ENCODE measurements around the gene ASB16. TPM values are rescaled to one million over a fixed set of nuclear protein-coding genes. Genes with fewer than 3 reads are reported as not detected.
"Not testable (repeated sequence)": the region's sequence is repeated elsewhere in the genome, so short reads cannot be mapped to it uniquely, and the experiment has no call there.

ASB16 gene, protein sequence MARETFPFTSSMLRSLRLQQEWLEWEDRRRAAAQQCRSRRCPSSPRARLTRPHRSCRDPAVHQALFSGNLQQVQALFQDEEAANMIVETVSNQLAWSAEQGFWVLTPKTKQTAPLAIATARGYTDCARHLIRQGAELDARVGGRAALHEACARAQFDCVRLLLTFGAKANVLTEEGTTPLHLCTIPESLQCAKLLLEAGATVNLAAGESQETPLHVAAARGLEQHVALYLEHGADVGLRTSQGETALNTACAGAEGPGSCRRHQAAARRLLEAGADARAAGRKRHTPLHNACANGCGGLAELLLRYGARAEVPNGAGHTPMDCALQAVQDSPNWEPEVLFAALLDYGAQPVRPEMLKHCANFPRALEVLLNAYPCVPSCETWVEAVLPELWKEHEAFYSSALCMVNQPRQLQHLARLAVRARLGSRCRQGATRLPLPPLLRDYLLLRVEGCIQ
- total RNA-seq, result 18.0 TPM

DNA sequence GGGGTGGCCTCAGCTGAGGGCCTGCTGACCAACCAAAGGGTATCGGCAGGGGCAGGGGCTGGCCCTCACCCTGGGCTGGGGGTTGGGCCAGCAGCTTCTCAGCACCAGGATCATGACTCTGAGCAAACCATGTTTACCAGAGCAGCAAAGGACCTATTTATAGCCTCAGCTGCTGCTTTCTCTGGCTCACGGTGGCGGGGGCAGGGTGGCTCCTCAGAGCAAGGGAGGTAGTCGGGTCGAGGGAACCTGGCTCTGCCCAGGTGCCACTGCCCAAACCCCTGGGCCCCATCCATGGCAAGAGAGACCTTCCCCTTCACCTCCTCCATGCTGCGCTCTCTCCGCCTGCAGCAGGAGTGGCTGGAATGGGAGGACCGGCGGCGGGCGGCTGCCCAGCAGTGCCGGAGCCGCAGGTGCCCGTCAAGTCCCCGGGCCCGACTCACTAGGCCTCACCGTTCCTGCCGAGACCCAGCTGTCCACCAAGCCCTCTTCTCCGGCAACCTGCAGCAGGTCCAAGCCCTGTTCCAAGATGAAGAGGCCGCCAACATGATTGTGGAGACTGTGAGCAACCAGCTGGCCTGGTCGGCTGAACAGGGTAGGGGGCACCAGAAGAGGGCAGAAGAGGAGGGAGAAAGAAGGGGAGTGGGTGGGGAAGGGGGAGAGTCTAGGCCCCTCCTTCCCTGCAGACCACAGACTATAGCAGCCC, at the start of gene ASB16:
Gene ASB16, plus strand, starts transcription at position 206 of the 703 bp plus-strand sequence. Its CDS starts 86 bp downstream, at position 292.
- DNase-seq, result peak; percentile 76

DNA sequence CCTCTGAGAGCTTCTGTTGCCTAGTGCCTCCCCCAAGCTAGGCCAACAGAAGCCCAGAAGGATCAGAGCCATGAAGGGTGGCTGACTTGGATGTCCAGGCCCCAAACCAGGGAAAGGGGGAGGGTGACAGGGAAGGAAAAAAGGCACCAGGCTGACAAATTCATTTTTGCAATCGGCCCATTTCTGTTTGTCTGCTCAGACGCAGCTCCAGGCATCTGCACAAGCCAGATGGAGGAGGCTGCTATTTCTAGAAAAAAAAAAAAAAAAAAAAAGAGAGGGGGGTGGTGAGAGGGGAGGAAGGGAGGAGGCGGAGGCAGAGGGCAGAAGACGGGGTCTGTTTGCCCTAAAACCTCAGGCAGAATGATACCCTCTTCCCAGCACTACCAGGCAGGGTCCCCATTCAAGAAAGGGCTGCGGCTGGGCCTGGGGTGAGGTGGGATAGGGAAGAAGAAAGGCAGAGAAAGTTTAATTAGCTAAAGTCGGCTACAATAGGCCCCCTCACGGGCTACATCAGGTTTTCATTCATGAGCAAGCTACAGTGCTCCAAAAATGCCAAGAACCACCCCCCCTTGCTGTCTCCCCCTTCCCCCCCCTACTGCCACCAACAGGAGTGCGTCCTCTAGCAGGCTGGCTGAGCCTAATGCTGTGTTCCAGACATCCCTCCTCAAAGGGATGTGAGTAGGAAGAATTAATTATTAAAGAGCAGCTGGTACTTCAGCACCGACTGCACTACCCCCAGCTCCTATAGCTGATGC, 49.5 kb upstream of the ASB16 start:
- no peak for DNase-seq

DNA sequence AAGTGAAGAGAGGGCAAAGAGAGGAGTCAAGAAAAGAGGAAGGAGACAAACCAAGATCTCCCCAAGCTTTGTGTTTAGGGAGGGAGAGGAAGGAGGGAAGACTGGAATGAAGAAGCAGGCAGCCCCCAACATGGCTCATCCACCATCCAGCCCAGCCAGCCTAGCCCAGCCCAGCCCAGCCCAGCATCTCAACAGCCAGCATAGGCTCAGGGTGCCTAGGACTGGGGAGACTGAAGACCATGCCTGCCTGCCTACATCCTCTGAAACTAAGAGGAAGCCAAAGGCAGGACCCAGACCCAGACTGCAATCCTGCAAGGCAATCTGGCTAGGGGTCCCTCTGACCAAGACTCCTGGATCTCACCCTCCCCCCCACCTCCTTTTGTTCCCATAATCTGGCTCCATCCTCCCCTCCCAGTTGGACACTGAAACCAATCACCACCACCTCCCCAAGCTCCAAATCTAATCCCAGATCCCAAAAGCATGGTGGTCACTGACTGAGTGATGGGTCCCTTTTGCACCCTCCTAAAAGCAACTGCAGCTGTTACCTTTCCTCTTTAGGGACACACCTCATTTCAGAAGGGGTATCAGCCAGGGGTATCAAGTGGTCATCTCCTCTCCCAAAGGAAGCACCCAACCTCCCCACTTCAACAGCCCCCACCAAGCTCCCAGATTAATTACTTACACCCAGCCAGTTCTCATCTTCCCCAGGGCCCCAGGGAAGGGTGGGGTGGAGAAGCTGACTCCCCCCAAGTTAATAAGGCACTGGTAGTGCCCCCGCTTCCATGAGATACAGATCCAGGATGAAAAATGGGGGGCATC, 48.3 kb upstream of the ASB16 start:
- DNase-seq, result no peak

DNA sequence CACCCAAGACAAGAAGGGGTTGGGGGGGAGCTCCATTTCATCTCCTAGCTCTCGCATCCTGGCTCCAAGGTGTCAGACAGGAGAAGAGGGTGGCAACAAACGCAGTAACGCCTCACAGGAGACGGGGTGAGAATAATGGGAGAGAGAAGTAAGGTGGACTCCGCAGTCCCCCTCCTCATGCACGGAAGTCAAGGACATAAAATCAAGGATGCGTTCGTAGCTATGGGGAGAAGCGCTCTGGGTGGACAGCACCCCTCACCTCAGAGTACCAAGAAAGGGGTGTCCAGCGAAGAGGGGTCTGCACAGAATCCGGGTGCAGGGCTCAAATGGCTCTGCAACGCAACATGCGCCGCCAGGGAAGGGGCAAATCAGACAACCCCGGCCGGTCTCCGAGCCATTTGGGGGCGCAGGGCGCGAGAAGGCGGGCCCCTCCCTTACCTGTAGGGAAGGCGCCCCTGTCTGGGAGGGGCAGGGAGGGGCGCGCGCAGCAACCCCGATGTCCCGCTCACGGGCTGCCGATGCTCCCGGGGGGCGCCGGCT, 47.6 kb upstream of the ASB16 start:
- no peak for DNase-seq

DNA sequence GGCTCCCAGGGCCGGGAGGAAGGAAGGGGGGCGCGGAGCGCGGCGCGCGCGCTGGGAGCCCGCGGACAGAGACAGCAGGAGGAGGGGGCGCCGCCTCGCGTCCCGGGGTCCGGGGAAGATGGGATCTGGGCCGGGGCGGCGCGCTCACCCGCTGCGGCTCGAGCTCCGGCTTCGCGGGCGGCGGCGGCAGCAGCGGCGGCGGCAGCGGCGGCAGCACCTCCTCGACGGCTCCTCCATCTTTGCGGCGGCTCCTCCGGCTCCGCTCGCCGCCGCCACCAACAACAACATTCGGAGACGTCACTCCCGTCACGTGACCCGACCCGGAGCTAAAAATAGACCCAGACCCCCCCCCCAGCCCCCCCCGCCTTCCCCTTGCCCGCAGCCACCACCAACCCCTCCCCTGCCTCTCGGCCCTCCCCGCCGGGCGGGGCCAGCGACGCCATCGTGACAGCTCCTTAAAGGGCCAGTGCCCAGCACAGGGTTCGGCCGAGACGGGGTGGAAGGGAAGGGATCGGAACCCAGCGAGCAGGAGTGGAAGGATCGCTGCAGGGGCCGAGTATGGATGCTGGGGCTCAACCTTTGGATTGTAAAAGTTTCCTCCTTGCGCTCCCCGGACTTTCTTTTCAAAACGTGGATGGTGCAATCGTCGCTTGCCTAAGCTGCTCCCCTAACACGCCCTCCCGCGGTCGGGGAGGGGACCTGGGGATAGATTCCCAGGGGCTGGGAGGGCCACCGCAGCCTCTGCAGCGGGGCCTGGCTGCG, 47.0 kb upstream of the ASB16 start, which contains the start of gene HDAC5:
Gene HDAC5, minus strand, starts transcription at position 286 of the 762 bp plus-strand sequence. CDS start 6,126 bp downstream, outside the sequence.
- DNase-seq, result peak; percentile 98

DNA sequence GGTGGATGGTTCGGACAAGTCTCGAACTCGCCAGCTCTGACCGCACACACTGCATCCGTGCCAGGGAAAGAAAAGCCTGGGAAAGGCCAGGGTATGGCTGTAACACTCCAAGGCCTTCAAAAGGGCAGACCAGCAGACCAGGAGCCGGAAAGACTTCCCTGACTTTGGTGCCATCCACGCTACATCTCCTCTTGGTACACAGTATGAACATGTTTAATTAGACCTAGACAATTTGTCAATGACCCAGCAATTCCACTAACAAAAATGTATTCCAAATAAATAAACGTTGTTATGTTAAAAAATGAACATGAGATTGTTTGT, 46.4 kb upstream of the ASB16 start:
- no peak for DNase-seq

DNA sequence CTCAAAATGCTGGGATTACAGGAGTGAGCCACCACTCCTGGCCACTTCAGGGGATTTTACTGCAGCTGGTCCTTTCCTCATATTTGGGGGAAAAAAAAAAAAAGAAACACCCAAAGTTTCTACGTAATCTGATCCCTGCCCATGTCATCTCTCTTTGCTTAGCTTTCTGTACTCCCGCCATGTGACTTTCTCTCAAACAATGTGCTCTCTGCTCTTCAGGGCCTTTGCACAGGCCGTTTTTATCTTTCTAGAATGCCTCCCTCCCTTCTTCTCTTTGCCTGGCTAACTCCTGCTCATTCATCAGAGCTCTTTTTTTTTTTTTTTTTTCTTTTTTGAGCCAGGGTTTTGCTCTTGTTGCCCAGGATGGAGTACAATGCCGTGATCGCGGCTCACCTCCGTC, 42.1 kb upstream of the ASB16 start:
- no peak for DNase-seq

DNA sequence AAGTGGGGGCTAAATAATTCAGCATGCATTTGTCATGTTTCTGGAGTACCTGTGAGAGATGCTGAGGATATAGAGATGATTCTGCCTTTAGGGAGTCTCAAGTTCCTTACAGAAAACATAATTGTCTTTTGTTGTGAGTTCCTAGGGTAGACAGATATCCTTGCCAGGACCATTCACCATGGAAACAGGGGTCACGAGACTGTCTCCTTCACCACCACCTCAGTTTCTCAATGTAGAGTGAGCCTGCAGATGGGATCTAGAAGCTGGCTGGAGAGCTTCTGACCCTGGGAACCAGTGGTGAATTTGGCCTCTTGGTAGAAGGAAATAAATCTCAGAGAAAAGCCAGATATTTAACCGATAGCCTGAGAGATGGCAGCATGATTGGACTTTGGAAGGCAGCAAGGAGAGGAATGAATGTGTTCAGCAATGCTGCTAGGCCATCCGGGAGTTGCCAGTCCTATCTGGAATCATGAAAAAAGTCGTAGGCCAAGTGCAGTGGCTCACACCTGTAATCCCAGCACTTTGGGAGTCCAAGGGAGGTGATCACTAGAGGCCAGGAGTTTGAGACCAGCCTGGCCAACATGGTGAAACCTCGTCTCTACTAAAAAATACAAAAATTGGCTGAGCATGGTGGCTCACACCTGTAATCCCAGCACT, 39.7 kb upstream of the ASB16 start:
- DNase-seq, result no peak

DNA sequence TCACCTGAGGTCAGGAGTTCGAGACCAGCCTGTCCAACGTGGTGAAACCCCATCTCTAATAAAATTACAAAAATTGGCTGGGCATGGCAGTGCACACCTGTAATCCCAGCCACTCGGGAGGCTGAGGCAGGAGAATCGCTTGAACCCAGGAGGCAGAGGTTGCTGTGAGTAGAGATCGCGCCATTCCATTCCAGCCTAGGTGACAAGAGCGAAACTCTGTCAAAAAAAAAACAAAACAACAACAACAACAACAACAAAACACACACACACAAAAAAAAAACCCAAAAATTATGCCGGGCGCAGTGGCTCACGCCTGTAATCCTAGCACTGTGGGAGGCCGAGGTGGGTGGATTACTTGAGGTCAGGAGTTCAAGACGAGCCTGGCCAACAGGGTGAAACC, 39.1 kb upstream of the ASB16 start:
- not testable (repeated sequence) for DNase-seq

DNA sequence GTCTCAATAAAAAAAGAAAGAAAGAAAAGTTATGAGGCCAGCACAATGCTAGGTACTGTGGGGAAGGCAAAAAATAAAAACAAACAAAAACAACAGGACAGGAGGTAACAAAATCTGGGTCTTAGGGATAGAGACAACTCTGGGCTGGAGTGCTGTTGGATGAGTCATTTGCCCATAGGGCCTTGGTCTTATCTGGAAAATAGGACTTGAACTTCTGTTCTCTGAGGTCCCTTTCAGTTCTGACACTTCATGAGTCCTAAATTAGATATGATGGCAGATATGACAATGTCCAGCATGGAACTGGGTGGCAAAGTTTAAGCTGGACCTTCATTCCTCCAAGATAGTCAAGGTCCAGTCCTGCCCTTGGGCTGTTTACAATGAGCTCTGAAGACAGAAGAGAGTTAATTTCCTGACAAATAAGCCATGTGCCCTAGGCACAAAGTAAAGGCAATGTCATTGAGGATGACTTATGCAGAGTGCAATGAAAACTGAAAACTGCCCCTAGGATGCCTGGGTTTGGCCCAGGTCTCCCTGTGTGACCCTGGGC, 38.2 kb upstream of the ASB16 start:
- DNase-seq, result no peak

DNA sequence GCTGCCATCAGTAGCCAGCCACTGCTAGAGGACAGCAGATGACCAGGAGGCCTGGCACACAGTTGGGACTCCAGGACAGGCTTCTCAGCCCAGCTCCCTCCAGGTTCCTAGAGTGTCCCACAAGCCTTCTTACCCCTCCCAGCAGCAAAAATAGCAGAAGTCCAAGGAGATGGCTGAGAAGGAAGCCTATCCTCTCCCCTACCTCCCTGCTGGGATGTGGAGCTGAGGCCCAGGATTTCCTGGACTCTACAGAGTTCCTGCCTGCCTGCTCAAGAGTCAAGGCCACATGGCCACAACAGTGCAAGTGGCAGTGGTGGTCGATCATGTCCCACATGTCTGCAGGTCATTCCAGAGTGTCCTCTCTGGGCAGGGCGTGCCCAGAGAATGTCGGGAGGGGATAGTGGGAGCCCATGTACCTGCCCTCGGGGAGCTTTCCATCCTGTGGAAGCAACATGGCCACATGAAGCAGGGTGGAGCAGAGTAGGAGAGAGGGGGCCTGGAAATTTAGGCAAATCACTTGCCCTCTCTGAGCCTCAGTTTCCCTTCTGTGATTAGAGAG, 36.5 kb upstream of the ASB16 start:
- DNase-seq, result no peak

DNA sequence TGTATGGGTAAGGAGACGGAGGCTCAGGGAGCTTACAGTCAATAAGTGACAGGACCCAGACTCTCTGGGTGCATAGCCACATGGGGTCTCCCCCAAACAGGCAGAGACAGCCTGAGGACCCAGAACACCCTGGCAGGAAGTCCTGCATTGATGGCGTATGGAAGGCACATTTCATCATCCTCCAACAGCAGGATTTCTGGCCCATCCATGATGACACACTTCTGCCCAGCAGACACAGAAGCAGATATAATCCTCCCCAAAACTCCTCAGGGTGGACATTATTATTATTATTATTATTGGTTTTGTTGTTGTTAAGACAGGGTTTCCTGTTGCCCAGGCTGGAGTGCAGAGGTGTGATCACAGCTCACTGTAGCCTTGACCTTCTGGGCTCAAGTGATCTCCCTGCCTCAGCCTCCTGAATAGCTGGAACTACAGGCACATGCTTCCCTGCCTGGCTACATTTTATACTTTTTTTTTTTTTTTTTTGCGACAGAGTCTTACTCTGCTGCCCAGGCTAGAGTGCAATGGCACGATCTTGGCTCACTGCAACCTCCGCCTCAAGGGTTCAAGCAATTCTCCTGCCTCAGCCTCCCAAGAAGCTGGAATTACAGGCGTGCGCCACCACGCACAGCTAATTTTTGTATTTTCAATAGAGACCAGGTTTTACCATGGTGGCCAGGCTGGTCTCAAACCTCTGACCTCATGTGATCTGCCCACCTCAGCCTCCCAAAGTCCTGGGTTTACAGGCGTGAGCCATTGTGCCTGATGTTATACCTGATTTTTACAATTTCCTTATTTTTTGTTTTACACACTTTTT, 35.5 kb upstream of the ASB16 start:
- no peak for DNase-seq

DNA sequence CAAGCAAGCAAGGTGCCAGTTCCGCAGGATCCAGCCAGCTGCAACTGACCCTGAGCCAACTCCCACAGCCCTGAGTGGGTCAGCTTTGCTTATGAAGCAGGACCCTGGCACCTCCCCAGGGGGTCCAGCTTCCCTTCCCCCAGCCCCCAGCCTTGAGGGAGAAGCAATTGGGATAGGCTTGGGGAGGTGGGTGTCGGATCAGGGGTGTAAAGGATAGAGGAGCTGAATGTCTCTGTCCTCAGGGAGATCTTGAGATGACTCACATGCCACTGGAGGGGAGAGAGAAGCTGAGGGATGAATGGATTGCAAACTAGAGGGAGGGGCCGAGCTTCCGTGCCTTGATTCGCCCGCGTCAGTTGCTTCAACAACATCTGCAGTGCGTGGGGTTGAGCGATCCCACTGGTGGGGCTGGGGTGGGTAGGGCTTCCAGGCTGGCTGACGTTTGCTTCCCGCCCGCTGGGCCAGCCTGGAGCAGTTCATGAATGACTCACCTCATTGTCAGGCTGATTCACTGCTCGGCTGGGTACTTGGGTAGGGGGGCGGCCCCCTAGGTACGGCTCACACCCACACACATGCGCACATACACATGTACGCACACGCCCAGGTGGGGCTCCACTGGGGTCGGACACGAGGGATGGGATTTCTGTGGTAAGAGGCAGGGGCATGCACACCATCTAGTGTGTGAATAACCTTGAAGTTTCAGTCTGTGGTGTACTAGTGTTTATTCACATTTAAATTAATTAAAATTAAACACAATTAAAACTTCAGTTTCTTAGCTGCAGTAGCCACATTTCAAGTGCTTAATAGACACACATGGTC, 32.4 kb upstream of the ASB16 start:
- peak; percentile 87 for DNase-seq

DNA sequence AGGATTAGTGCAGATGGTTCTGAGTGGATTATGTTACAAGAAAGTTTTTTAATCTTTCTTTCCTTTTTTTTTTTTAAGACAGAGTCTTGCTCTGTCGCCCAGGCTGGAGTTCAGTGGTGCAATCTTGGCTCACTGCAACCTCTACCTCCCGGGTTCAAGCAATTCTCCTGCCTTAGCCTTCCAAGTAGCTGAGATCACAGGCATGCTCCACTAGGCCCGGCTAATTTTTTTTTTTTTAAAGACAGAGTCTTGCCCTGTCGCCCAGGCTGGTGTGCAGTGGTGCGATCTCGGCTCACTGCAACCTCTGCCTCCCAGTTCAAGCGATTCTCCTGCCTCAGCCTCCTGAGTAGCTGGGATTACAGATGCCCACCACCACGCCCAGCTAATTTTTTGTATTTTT, 26.6 kb upstream of the ASB16 start:
- DNase-seq, result not testable (repeated sequence)

DNA sequence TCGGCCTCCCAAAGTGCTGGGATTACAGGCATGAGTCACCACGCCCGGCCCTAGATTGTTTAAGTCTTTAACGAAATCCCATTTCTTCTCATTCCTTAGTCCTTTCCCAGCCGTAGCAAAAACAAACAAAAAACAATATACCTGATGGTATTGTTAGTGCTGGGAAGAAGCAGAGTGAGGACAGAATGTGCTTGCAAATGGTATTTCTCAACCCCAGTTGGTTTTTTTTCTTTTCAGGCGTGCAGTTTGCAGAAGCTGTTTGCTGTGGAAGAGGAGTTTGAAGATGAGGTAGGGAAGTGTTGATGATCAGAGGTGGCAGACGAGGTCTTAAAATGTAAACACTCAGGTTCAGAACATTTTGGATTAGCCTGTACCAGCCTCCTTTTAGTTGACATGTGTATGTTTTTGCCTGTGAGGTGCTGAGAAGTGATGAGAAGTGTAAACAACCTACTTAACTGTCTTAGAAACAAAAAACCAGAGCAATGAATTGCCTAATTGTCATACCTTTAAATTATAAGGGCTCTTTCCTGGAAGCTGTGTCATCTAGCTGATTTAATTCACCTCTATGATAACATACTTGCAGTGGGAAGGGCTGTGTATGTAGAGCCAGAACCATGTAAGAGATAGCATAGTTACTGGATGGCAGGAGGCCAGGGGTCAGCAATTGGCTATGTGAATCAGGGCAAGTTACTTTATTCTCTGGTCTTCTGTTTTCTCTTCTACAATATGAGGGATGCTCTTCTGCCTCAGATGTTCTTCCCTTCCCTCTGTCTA, 25.4 kb upstream of the ASB16 start:
- no peak for DNase-seq

DNA sequence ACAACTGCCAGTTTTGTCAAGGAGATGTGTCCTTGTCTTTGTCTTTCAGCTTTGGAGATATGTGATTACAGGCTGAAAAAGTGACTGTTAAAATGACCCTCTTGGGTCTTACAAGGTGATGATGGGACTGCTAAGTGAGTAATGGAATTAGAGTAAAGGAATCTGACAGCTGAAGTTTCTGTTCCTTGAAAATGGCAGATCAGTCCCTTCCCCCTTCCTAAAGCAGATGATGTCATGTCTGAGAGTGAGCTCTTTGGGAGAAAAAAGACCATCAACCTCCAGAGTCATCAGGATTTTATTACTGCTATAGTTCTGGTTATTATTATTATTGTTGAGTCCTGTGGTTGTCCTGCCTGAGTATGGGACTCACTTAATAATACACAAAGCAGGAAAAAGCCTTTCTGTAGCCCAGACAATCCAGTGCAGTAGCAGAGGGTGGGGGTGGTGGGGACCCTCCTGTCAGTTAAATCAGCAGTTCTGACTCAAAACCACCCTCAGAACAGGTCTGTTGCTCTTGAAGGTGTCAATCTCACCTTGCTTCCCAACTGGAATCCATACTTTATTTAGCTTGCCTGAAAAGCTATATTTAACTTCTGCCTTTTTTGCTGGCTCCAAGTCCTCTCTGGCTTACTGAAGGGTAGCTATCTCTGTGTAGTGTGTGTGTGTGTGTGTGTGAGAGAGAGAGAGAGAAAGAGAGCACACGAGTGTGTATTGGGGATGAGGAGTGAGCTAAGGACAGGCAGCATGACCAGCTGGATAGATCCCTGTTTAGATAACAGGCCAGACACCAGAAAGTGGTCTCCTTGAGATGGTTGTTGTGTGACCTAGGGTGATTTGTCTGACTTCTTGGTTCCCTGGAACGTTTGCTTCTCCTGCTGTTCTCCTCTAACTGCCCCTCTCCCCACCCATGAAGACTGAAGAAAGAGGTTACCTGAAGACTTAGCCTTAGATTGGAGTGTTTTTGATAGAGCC, 23.8 kb upstream of the ASB16 start:
- DNase-seq, result no peak

All from tongue (tissue), 2 donors.